ENCODE data around the gene SERPINA3.
"Not testable (repeated sequence)": the region's sequence is repeated elsewhere in the genome, so short reads cannot be mapped to it uniquely, and the experiment has no call there.

The SERPINA3 gene

GRCh38 chr14:94584591-94585280 lies 27.5 kb upstream of the SERPINA3 start:
- DNase-seq = no peak

- no peak for DNase-seq
Measured at GRCh38 chr14:94586635-94587034, 25.6 kb upstream of the SERPINA3 start.

- no peak for DNase-seq
Measured at GRCh38 chr14:94588311-94588710, 23.9 kb upstream of the SERPINA3 start.

- no peak for DNase-seq
Measured at GRCh38 chr14:94591073-94591472, 21.1 kb upstream of the SERPINA3 start.

GRCh38 chr14:94591871-94592270 lies 20.3 kb upstream of the SERPINA3 start:
- DNase-seq = no peak

- no peak for DNase-seq
Measured at GRCh38 chr14:94592457-94592856, 19.7 kb upstream of the SERPINA3 start.

- DNase-seq = no peak
Measured at GRCh38 chr14:94593376-94593748, 18.8 kb upstream of the SERPINA3 start.

GRCh38 chr14:94593749-94594431 lies 18.3 kb upstream of the SERPINA3 start:
- no peak for DNase-seq

GRCh38 chr14:94594441-94594840 lies 17.8 kb upstream of the SERPINA3 start:
- no peak for DNase-seq

- no peak for DNase-seq
Measured at GRCh38 chr14:94595912-94596311, 16.3 kb upstream of the SERPINA3 start.

GRCh38 chr14:94596361-94596760 lies 15.8 kb upstream of the SERPINA3 start:
- no peak for DNase-seq

- no peak for DNase-seq
Measured at GRCh38 chr14:94597788-94598187, 14.4 kb upstream of the SERPINA3 start.

GRCh38 chr14:94598506-94598815 lies 13.7 kb upstream of the SERPINA3 start:
- no peak for DNase-seq

GRCh38 chr14:94598816-94599655 lies 13.2 kb upstream of the SERPINA3 start:
- DNase-seq = peak in 38 of 51 donors; percentile 8 to 92 (median 56)

GRCh38 chr14:94599656-94600004 lies 12.6 kb upstream of the SERPINA3 start:
- no peak for DNase-seq

- no peak for DNase-seq
Measured at GRCh38 chr14:94600148-94600545, 12.0 kb upstream of the SERPINA3 start.

GRCh38 chr14:94601884-94602391 lies 10.3 kb upstream of the SERPINA3 start:
- DNase-seq = peak in 30 of 51 donors; percentile 8 to 82 (median 33)

GRCh38 chr14:94602722-94603121 lies 9.5 kb upstream of the SERPINA3 start:
- DNase-seq = no peak

GRCh38 chr14:94605361-94605760 lies 6.8 kb upstream of the SERPINA3 start:
- no peak for DNase-seq

- not testable (repeated sequence) for DNase-seq
Measured at GRCh38 chr14:94608966-94609365, 3.2 kb upstream of the SERPINA3 start.

GRCh38 chr14:94611179-94611578 lies 1.0 kb upstream of the SERPINA3 start:
- no peak for DNase-seq

Data from hypothalamus (tissue), 51 donors.